HG03039 (cell line): ENCODE results near the gene MICAL2.

Source experiments
- ATAC-seq: cut with Tn5 transposase; IDR thresholded peaks from one replicate; pipeline ENCODE4 v1.9.1; 2021; ENCODE audit warnings: mild to moderate bottlenecking, moderate library complexity; ENCODE audit not compliant: unreplicated experiment

MICAL2 gene

DNA sequence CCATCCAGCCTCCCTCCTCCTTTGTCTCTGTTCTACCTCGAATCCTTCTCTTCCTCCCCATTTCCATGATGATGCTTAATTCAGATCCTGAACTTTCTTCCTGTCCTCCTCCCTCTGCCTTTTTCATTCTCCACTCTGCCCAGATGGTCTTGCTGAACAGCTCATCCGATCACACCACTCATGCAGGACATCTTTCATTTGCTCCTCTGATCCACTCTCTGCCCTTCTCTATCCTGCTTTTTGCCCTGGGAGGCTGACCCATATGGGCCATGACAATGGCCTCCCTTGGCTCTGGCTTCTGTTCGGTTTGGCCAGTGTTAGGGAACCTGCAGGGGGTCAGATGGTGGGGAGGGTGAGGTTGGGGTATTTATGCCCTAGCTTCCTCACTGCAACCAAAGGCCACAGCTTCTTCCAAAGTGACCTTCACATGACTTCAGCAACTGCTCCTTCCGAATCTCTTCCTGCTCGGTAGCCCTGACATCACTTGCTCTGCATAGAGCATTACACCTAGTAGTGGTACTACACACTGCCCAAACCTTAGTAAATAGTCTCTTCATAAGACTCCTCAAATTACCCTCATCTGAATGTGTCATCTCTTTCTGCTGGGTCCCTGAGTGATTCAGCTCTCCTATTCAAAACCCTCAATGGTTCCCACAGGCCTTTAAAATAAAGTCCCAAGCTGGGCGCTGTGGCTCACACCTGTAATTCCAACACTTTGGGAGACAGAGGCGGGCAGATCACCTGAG, 32.7 kb upstream of the MICAL2 start:
- ATAC-seq, result no peak

DNA sequence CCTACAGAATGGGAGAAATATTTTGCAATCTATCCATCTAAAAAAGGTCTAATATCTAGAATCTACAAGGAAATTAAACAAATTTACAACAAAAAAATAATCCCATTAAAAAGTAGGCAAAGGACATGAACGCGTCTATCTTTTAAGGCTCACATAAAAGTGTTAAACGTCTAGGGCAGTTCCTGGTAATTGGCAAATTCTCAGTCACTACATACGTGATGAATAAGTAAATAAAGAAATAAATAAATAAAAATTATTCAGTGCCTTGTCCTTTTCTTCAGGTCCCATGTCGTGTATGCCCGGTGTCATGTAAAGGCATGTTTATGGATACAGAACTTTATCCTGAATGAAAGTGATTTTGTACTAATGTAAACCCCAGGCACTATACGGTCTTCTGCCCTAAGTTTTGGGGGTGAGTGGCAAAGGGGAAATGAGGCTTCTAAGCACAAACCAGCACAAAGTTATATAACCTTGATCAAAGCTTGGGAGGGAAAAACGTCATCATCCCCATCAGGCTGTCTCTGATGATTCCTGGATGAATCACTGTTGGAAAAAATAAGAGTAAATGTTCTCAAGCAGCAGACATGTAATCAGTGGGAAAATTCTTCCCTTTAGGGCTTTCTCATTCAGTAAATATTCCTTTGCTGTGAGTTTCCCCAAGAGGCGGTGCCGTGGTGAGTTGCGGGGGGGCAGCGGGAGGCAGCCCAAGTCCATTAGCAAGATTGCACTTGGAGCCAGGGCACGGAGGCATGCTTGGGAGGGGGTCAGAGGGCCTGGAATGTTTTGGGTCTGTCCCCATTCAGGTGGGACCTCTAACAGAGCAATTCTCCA, 30.4 kb upstream of the MICAL2 start:
- no peak for ATAC-seq

DNA sequence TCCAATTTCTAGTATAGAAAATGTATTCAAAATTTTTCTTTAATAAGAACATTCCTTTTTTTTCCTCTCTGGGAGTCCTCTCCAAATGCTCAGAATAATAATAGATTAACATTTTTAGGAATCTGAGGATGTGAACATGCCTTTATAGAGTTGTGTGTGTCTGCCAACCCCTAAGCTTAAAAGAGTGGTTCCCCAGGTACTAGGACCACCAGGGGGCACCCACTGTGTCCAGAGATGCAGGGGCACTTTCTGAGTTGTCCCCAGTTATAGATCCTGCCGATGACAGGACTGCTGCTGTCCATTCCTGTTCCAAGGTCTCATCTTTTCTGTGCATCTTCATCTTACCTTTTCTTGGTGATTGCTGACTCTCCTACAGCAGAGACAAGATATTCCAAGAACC, 27.0 kb upstream of the MICAL2 start:
- no peak for ATAC-seq

- ATAC-seq, result no peak
Observed at GRCh38 chr11:12084256-12084655, 26.1 kb upstream of the MICAL2 start.

GRCh38 chr11:12085371-12086251, 24.8 kb upstream of the MICAL2 start:
- no peak for ATAC-seq

DNA sequence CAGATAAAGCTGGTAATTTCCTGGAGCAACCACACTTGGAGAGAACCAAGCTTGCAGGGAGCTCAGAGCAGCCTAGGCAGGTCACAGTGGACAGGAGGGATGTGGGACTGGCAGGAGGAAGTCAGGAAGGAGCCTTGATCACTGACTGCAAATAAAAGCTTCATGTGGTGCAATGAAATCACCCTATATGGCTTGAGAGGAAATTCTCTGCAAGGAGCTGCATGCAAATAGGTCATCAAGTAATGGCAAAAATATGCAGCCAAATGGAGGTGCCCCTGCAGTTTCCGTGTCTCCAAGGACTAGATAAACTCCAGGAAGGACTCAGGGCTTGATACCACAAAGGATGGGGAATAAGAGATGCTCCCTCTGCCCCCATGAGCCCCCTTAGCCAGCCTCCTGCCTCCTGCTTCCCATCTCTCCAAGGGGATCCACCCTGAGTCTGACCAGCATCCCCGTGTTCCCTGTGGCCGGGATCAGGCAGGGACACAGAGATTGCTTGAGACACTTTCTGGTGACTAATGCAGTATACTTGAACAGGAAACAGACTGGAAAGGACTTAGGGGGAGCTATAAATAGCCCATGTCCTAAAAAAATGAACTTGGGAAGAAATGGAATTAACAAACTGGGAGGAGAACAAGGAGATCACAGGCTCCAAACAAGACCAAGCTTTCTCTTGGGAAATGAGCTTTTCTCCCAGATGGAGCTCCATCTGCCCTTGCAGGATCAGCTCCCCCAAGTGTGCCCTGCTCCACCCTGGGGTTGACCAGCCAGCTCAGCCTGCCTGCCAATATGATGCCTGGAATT, 23.9 kb upstream of the MICAL2 start:
- no peak for ATAC-seq

GRCh38 chr11:12087075-12088004, 23.1 kb upstream of the MICAL2 start:
- no peak for ATAC-seq

GRCh38 chr11:12088047-12088481, 22.3 kb upstream of the MICAL2 start:
- ATAC-seq, result no peak

DNA sequence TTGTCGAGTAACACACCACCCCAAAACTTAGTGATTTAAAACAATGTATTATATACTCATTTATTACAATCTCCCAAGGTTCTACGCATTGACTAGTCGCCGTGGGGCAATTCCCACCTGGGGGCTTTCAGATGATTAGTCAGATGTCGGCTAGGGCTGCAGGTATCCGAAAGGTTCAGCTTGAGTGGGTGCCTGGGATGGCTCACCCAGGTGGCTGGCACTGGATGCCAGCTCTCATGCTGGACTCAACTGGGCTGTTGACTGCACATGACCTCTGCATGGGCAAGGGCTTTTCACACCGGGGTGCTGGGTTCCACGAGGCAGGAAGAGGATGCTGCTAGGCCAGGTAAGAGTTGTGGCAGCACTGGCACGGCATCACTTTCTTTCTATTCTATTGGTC, 21.9 kb upstream of the MICAL2 start:
- ATAC-seq, result no peak

DNA sequence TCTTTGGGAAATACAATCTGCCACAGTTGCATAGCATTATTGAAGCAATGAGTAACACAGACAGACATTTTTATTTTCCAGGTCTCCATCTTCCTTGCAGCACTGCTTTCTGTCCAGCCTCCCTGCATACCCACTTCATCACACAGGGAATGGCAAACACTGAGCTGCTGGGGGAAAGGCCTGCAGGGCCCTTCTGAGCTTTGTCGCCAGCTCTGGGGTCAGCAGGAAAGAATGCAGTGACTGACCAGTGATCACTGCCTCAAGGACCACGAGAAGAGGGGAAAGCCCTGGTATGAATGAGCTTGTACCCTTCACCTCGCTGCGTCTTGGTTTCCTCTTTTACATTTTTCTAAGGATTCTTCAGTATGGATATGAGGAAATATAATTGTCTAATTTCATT, 21.3 kb upstream of the MICAL2 start:
- ATAC-seq, result no peak

GRCh38 chr11:12089473-12089872, 20.9 kb upstream of the MICAL2 start:
- no peak for ATAC-seq

GRCh38 chr11:12090061-12090591, 20.3 kb upstream of the MICAL2 start:
- ATAC-seq, result no peak

DNA sequence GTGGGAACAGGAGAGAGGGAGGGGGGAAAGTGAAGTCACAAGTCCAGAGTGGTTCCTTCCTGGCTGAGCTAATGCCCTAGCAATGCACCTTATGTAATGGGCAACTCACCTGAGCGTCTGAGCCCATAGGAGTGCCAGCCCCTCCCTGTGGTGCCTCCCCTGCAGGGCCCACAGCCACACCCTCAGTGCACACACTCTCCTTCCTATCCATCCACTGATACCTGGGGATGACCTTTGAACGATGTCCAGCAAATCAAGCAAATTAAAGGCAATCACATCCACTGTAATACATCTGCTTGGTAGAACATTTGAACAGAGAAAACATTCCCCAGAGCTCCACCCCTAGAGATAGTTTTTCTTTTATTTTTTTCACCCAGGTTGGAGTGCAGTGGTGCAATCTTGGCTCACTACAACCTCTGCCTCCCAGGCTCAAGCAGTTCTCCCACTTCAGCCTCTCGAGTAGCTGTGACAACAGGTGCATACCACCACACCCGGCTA, 19.6 kb upstream of the MICAL2 start:
- no peak for ATAC-seq

DNA sequence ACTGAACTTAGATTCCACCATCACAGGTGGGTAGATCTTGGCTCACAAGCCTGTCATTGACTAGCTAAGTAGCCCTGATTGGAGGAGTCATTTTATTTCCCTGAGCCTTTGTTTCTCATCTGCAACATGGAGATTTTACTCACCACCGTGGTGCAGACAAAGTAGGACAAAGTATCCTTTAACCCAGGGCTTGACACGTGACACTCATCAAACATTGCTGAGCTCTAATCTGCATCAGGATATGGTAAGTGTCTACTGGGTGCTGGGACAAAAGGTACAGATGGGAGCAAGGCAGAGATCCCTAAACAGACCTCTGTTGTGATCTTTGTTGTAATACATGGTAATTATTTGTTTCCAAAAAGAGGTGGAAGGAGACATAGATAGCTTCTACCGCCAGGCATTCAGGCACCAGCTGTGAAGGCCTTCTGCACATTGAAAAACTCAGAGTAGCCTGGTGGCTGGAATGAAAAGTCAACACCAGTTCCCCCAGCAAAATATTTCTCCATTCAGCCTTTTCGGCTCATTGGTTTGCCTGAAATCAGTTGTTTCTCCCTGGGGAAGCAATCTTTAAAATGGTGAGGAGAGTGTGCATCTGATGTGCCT, 18.3 kb upstream of the MICAL2 start:
- no peak for ATAC-seq

- ATAC-seq, result no peak
Observed at GRCh38 chr11:12092714-12093113, 17.7 kb upstream of the MICAL2 start.

GRCh38 chr11:12094872-12095800, 15.3 kb upstream of the MICAL2 start:
- ATAC-seq, result no peak

- ATAC-seq, result no peak
Observed at GRCh38 chr11:12097219-12097618, 13.2 kb upstream of the MICAL2 start.
